HEK293T (cell line): ENCODE measurements around the gene CCN5.
A peak's percentile ranks its signal among the peaks of the same experiment; 100 is the strongest.

Experiments
- CTCF ChIA-PET: fragments of 350-600 bp; formaldehyde crosslinking; extraction: SDS; loops from one replicate; lab custom pipeline; 2021; ENCODE audit warnings: antibody characterized with exemption, inconsistent platforms; lab: Yijun Ruan, JAX
- POLR2A ChIA-PET: fragments of 350-600 bp; formaldehyde crosslinking; extraction: SDS; loops from one replicate; lab custom pipeline; 2020; ENCODE audit warnings: antibody characterized with exemption, inconsistent platforms; lab: Yijun Ruan, JAX
- DNase-seq: peaks from one replicate; pipeline ENCODE4 v3.0.0; 2012; ENCODE audit warnings: mixed read lengths; ENCODE audit errors: extremely low spot score
- ARNT ChIP-seq: fragments of 450-650 bp; IDR thresholded peaks from 2 replicates; pipeline ENCODE4 v1.6.1; 2017; ENCODE audit warnings: mild to moderate bottlenecking
- BHLHE40 ChIP-seq: fragments of 450-650 bp; IDR thresholded peaks from 2 replicates; pipeline ENCODE4 v1.6.1; 2016; ENCODE audit warnings: mild to moderate bottlenecking, moderate library complexity, borderline replicate concordance
- CTBP1 ChIP-seq: fragments of 450-650 bp; IDR thresholded peaks from 2 replicates; pipeline ENCODE4 v1.6.1; 2016; ENCODE audit warnings: borderline replicate concordance
- ELF4 ChIP-seq: fragments of 450-650 bp; IDR thresholded peaks from 2 replicates; pipeline ENCODE4 v1.6.1; 2017; ENCODE audit warnings: antibody characterized with exemption
- FOXA1 ChIP-seq: fragments of 450-650 bp; IDR thresholded peaks from 2 replicates; pipeline ENCODE4 v1.6.1; 2016; ENCODE audit warnings: mild to moderate bottlenecking
- FOXK2 ChIP-seq: fragments of 450-650 bp; IDR thresholded peaks from 2 replicates; pipeline ENCODE4 v1.6.1; 2016; ENCODE audit warnings: mild to moderate bottlenecking
- FOXM1 ChIP-seq: fragments of 450-650 bp; IDR thresholded peaks from 2 replicates; pipeline ENCODE4 v1.6.1; 2017; ENCODE audit warnings: mild to moderate bottlenecking, borderline replicate concordance
- HDGF ChIP-seq: fragments of 450-650 bp; IDR thresholded peaks from 2 replicates; pipeline ENCODE4 v1.6.1; 2017; ENCODE audit warnings: antibody characterized with exemption, borderline replicate concordance
- L3MBTL2 ChIP-seq: fragments of 450-650 bp; conservative IDR thresholded peaks from 2 replicates; pipeline ENCODE4 v1.6.1; 2016; ENCODE audit warnings: mild to moderate bottlenecking
- LEF1 ChIP-seq: fragments of 450-650 bp; IDR thresholded peaks from 2 replicates; pipeline ENCODE4 v1.6.1; 2017; ENCODE audit warnings: mild to moderate bottlenecking, borderline replicate concordance
- NFRKB ChIP-seq: fragments of 450-650 bp; IDR thresholded peaks from 2 replicates; pipeline ENCODE4 v1.6.1; 2016; ENCODE audit warnings: mild to moderate bottlenecking, moderate library complexity
- PKNOX1 ChIP-seq: fragments of 450-650 bp; IDR thresholded peaks from 2 replicates; pipeline ENCODE4 v1.6.1; 2016
- SP1 ChIP-seq: fragments of 450-650 bp; IDR thresholded peaks from 2 replicates; pipeline ENCODE4 v1.6.1; 2017
- SUZ12 ChIP-seq: fragments of 450-650 bp; IDR thresholded peaks from 2 replicates; pipeline ENCODE4 v1.6.1; 2016; ENCODE audit warnings: mild to moderate bottlenecking
- TARDBP ChIP-seq: fragments of 450-650 bp; IDR thresholded peaks from 2 replicates; pipeline ENCODE4 v1.6.1; 2016
- ZNF384 ChIP-seq: fragments of 450-650 bp; IDR thresholded peaks from 2 replicates; pipeline ENCODE4 v1.6.1; 2016

Gene CCN5

GRCh38 chr20:44716309-44717106, 1.3 kb downstream of the CCN5 start:
- DNase-seq = no peak
- TF ChIP-seq TARDBP (no peak), FOXA1 (no peak)
- ChIA-PET CTCF (interaction anchor here (0.5 to 1.5 kb wide), 2 partner anchors 33 to 1338 kb away, joined by 3 to 4 read pairs; no protein-coding TSS in a partner anchor), POLR2A (no interaction called here)

- TF ChIP-seq TARDBP (no peak), FOXM1 (peak; percentile 49; the same call in 1 of the 2 replicates)
- ChIA-PET POLR2A (no interaction called here), CTCF (interaction anchor here (1.0 to 1.9 kb wide), 4 partner anchors 11 to 35 kb away, joined by 4 to 7 read pairs (median 4); no protein-coding TSS in a partner anchor)
- DNase-seq = peak; percentile 55
Observed at GRCh38 chr20:44717986-44718385, 2.8 kb downstream of the CCN5 start.

GRCh38 chr20:44719841-44720240, 4.7 kb downstream of the CCN5 start:
- POLR2A ChIA-PET = no interaction called here
- TF ChIP-seq FOXA1 = no peak
- CTCF ChIA-PET = no interaction called here
- no peak for DNase-seq

GRCh38 chr20:44720621-44720996, 5.4 kb downstream of the CCN5 start:
- ChIA-PET POLR2A (no interaction called here), CTCF (no interaction called here)
- no peak for DNase-seq
- TF ChIP-seq SUZ12 = no peak
- TF ChIP-seq BHLHE40 = no peak
- TF ChIP-seq FOXK2 = no peak
- TF ChIP-seq ARNT = no peak
- no peak for TF ChIP-seq HDGF
- no peak for TF ChIP-seq LEF1
- no peak for TF ChIP-seq NFRKB
- TF ChIP-seq SP1 = no peak
- TF ChIP-seq ZNF384 = no peak
- no peak for TF ChIP-seq FOXM1
- no peak for TF ChIP-seq ELF4
- TF ChIP-seq PKNOX1 = no peak
- TF ChIP-seq FOXA1 = no peak
- no peak for TF ChIP-seq L3MBTL2
- TF ChIP-seq TARDBP = no peak
- TF ChIP-seq CTBP1 = no peak

GRCh38 chr20:44720997-44721784, 6.0 kb downstream of the CCN5 start:
- ChIA-PET POLR2A (no interaction called here), CTCF (no interaction called here)
- DNase-seq = no peak
- TF ChIP-seq ELF4 = no peak

- POLR2A ChIA-PET = no interaction called here
- TF ChIP-seq PKNOX1 (no peak), ARNT (no peak), SUZ12 (no peak), FOXA1 (no peak), HDGF (no peak), TARDBP (no peak)
- DNase-seq = no peak
- CTCF ChIA-PET = no interaction called here
Observed at GRCh38 chr20:44721785-44722054, 6.6 kb downstream of the CCN5 start.

- CTCF ChIA-PET = interaction anchor here (0.6 to 1.2 kb wide), 2 partner anchors 9 to 26 kb away, joined by 3 read pairs; no protein-coding TSS in a partner anchor
- POLR2A ChIA-PET = no interaction called here
- DNase-seq = no peak
- TF ChIP-seq ZNF384 (no peak), CTBP1 (no peak), LEF1 (no peak)
Observed at GRCh38 chr20:44722990-44723389, 7.8 kb downstream of the CCN5 start.

- POLR2A ChIA-PET = no interaction called here
- TF ChIP-seq SP1 (no peak), CTBP1 (no peak), HDGF (no peak), TARDBP (no peak), ARNT (no peak), LEF1 (no peak), L3MBTL2 (no peak), FOXM1 (no peak), BHLHE40 (no peak), FOXK2 (no peak), SUZ12 (no peak)
- no peak for DNase-seq
- CTCF ChIA-PET = interaction anchor here (0.6 to 1.2 kb wide), 2 partner anchors 9 to 27 kb away, joined by 3 read pairs; no protein-coding TSS in a partner anchor
Observed at GRCh38 chr20:44723391-44723790, 8.2 kb downstream of the CCN5 start.
